ENCODE measurements around the gene SP100.

DNA sequence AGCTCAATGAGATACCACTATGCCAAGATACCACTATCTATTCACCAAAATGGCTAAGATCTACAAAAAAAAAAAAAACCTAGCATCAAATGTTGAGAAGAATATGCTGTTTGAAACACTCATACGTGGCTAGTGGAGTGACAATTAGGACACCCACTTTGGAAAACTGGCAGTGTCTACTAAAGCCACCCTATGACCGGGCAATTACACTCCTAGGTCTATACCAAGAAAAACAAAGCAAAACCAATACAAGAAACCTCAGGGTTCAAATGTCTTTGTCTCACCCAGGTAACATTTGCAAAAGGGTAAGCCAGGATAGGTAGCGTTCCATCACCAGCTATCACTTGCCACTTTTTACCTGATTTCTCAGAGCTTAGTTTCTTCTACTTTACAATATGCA lies 173.0 kb downstream of the SP100 start:
- TF ChIP-seq, protein P1, sequence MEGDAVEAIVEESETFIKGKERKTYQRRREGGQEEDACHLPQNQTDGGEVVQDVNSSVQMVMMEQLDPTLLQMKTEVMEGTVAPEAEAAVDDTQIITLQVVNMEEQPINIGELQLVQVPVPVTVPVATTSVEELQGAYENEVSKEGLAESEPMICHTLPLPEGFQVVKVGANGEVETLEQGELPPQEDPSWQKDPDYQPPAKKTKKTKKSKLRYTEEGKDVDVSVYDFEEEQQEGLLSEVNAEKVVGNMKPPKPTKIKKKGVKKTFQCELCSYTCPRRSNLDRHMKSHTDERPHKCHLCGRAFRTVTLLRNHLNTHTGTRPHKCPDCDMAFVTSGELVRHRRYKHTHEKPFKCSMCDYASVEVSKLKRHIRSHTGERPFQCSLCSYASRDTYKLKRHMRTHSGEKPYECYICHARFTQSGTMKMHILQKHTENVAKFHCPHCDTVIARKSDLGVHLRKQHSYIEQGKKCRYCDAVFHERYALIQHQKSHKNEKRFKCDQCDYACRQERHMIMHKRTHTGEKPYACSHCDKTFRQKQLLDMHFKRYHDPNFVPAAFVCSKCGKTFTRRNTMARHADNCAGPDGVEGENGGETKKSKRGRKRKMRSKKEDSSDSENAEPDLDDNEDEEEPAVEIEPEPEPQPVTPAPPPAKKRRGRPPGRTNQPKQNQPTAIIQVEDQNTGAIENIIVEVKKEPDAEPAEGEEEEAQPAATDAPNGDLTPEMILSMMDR (optimal IDR thresholded peaks at IDR 0.05 in 1 of 3, IDR thresholded peaks at IDR 0.05 in 1 of 3, conservative IDR thresholded peaks at IDR 0.05 in 1 of 3; ENCODE audit: extremely low read depth in 1 of 3, insufficient read depth in 2 of 3, low read length in 3 of 3) = no peak
- no peak for TF ChIP-seq EZH2 (IDR thresholded peaks at IDR 0.05; ENCODE audit: low read length)
